Measurements from ENCODE around the gene IFT52.
"Not testable (repeated sequence)": the region's sequence is repeated elsewhere in the genome, so short reads cannot be mapped to it uniquely, and the experiment has no call there.

IFT52 gene

GRCh38 chr20:43569282-43569681 is 21.5 kb upstream of the IFT52 start:
- no peak for DNase-seq

- DNase-seq = no peak
Observed at GRCh38 chr20:43570496-43570895, 20.2 kb upstream of the IFT52 start.

GRCh38 chr20:43571310-43571709 is 19.4 kb upstream of the IFT52 start:
- DNase-seq = no peak

- no peak for DNase-seq
Observed at GRCh38 chr20:43571771-43572170, 19.0 kb upstream of the IFT52 start.

- DNase-seq = no peak
Observed at GRCh38 chr20:43572891-43573290, 17.8 kb upstream of the IFT52 start.

GRCh38 chr20:43576108-43576507 is 14.6 kb upstream of the IFT52 start:
- DNase-seq = no peak

- DNase-seq = no peak
Observed at GRCh38 chr20:43579861-43580793, 10.6 kb upstream of the IFT52 start.

- DNase-seq = no peak
Observed at GRCh38 chr20:43583133-43583864, 7.4 kb upstream of the IFT52 start.

GRCh38 chr20:43583982-43584432 is 6.7 kb upstream of the IFT52 start:
- no peak for DNase-seq

GRCh38 chr20:43584448-43585136 is 6.1 kb upstream of the IFT52 start:
- no peak for DNase-seq

- DNase-seq = no peak
Observed at GRCh38 chr20:43586641-43587040, 4.1 kb upstream of the IFT52 start.

GRCh38 chr20:43588526-43588925 is 2.2 kb upstream of the IFT52 start:
- DNase-seq = not testable (repeated sequence)

- DNase-seq = no peak
Observed at GRCh38 chr20:43590036-43590391, 723 bp upstream of the IFT52 start.

- not testable (repeated sequence) for DNase-seq
Observed at GRCh38 chr20:43601960-43602359, 11.2 kb downstream of the IFT52 start.

GRCh38 chr20:43603124-43603523 is 12.4 kb downstream of the IFT52 start:
- DNase-seq = no peak

GRCh38 chr20:43605715-43606114 is 15.0 kb downstream of the IFT52 start:
- DNase-seq = no peak

GRCh38 chr20:43607278-43607677 is 16.5 kb downstream of the IFT52 start:
- not testable (repeated sequence) for DNase-seq

- DNase-seq = no peak
Observed at GRCh38 chr20:43631598-43631997, 40.9 kb downstream of the IFT52 start.

- DNase-seq = no peak
Observed at GRCh38 chr20:43636429-43636828, 45.7 kb downstream of the IFT52 start.

- DNase-seq = no peak
Observed at GRCh38 chr20:43642548-43642947, 51.8 kb downstream of the IFT52 start.

GRCh38 chr20:43650997-43651525 is 60.3 kb downstream of the IFT52 start:
- DNase-seq = no peak

GRCh38 chr20:43651650-43652184 is 61.0 kb downstream of the IFT52 start:
- DNase-seq = not testable (repeated sequence)

- DNase-seq = no peak
Observed at GRCh38 chr20:43653966-43654365, 63.2 kb downstream of the IFT52 start.
